HuH-7.5 (cell line): ENCODE data around the gene TBC1D3B.
"Not testable (repeated sequence)": the region's sequence is repeated elsewhere in the genome, so short reads cannot be mapped to it uniquely, and the experiment has no call there.

Experiments
- DNase-seq: peaks from one replicate; pipeline ENCODE4 v3.0.0; 2011; ENCODE audit warnings: low spot score

Gene TBC1D3B

DNA sequence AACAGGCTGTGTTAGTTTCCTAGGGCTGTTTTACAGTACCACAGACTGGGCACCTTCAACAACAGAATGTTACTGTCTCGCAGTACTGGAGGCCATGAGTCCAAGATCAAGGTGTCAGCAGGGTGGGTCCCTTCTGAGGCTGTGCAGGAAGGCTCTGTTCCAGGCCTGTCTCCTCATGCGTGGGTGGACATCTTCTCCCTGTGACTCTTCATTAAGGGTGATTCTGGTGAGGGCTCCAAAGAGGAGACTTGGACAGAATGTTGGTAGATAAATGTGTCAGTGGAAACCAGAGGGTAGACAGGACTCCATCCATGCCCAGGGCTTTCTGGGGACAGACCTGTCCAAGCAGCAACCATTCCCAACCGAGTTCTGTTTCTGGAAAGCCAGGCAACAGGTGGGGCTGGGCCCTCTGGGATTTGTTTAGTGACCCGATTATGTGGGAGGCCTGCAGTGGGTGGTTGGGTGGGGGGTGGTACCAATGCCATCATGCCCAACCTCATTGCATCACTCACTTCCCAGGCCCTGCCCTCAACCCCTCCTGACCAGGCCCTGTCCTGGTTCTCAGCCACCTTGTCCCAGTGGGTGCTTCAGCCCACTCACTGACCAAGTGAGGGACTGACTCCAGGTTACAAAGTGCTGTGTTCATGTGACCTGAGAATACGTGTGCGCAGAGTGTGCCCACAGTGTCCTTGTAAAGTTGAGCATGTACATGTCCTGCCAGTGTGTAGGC, 5.2 kb upstream of the TBC1D3B start:
- not testable (repeated sequence) for DNase-seq

GRCh38 chr17:36168836-36169235, 7.6 kb downstream of the TBC1D3B start:
- not testable (repeated sequence) for DNase-seq

GRCh38 chr17:36153895-36154610, 22.4 kb downstream of the TBC1D3B start:
- no peak for DNase-seq

DNA sequence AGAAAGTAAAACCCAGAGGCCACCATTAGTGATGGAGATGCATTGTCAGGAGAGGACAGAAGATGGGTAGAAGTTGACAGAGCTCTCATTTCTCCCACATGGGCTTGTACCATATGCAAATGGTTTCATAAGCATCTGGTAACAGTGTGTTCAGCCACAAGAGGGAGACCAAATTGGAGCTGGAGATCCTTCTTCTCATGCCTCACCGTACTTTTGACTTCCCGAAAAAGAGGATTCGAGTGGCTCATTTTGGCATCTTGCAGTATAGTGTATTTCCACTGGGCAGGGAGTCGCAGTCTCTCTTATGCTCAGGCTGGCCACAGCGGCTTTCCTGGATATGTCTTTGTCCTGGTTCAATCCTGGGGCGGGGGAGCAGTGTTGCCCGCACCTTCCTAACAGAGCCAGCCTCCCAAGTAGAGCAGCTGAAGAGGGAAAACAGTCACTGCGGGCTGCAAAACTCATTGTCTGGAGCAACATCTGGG, 23.8 kb downstream of the TBC1D3B start:
- DNase-seq = no peak

DNA sequence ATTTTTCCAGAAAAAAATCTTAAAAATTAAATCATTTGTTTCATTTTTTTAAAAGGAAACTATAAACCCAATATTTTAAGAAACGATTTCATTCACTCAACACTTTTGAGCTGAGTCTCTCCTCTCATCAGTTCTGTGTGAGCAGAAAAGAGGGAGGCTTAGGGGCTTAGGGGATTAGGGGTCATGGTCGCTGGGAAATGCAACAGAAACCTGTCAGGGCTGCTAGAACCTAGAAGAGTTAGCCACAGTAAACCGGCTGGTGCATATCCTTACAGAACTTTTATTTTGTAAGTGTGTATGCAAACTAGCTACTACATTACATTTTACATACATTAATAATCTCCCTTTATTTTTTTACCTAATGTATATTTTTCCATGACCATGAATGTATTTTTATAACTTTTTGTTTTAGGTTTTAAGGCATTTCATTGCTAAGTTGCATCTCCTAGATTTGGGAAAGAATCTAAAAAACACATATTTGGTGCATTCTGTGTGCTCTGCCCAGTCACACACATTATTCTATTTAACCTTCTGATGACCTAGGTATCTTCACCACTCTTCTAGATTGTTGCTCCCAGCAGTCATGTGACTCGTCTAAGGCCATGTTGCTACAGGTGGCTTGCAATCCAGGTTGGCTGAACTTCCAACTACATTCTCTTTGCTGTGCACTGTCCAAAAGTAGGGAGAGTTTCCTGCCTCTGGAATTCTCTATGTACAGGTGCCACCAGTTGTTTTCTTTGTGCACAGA, 24.4 kb downstream of the TBC1D3B start:
- no peak for DNase-seq

GRCh38 chr17:36149296-36149820, 27.1 kb downstream of the TBC1D3B start:
- no peak for DNase-seq

GRCh38 chr17:36148559-36149295, 27.7 kb downstream of the TBC1D3B start:
- DNase-seq = peak; percentile 49

DNA sequence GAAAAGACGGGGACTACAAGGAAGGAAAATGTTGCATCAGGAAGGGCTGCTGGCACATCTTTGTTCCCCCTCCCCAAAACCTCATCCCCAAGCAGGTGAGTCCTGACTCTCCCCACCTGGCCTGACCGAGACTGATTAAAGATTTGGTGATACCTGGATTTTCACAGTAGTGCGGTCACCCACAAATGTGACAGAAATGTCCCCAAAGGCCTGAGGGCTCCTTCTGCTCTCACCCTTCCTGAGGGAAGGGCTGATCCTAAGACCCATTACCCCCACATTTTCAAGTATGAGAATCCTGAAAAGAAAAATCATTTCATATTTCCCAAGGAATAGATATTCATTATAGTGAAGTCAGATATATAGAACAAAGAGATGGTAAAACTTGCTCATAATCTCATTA, 28.8 kb downstream of the TBC1D3B start:
- DNase-seq = no peak

- DNase-seq = no peak
These were observed 31.3 kb downstream of the TBC1D3B start for GRCh38 chr17:36144981-36145729.

- no peak for DNase-seq
These were observed 32.4 kb downstream of the TBC1D3B start for GRCh38 chr17:36144014-36144413.

GRCh38 chr17:36142806-36143205, 33.6 kb downstream of the TBC1D3B start:
- DNase-seq = no peak

GRCh38 chr17:36142235-36142634, 34.2 kb downstream of the TBC1D3B start:
- DNase-seq = no peak

- DNase-seq = no peak
These were observed 40.0 kb downstream of the TBC1D3B start for GRCh38 chr17:36136439-36136838.

DNA sequence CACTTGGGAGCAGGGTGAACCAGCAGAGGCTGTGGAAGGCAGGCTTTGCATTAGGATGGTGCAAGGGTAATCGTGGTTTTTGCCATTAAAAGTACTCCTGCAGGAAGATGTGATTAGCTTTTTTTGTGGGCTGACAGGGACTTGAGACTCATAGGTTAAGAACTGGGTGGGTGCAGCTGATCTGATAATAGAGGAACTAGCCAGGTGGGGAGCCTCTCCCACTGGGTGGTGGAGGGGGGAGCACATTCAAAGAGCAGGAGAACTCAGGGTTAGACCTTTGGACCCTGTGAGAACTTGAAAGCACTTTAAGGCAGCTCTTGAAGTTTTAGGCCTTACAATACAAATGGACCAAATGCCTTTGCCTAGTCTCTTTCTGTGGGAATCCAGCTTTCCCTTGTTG, 40.4 kb downstream of the TBC1D3B start:
- DNase-seq = no peak

DNA sequence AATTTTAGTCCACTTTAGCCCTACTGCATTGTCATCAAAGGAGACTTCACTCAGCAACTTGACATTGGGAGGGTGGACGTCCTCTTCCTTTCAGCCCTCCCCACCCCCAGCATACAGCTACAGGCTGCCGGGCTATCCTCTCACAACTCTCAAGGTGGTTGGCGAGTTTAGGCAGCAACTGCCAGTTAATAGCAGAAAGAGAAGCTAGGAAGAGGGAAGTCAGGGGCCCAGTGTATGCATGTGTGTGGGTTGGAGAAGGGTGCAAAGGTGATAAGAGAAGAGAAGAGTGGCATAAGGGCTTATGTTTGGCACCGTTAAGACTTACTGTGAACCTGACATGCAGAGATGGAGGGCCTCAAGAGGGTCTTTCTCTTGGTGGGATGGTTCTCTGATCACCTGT, 41.0 kb downstream of the TBC1D3B start:
- DNase-seq = no peak

DNA sequence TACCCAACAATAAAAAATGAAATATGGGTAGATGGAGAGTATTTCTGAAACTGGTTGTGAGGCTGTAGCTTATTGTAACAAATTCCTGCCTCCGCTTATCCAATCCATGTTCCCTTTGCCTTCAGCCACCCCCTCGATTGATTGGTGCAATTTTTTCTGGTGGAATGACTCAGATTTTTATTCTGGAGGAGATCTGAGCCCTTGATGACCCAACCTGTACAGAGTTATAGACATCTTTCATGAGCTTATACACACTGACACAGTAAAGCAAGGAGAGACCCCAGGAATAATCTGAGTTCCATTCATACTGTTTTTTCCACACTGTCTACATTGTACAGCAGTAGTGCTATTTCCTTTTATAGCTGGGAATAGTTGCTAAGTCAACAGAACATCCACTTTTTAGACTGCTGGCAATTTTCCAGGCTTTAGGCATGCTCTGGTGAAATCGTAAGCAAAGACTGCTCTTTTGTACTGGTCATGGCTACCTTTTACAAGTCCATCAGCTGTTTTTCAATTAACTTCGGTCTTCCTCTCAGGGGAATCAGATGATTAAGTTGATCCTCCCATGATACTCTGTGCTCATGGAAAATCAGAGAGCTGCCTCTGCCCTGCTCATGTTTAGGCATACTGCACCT, 42.7 kb downstream of the TBC1D3B start:
- peak; percentile 16 for DNase-seq

GRCh38 chr17:36132421-36132831, 44.0 kb downstream of the TBC1D3B start:
- no peak for DNase-seq

DNA sequence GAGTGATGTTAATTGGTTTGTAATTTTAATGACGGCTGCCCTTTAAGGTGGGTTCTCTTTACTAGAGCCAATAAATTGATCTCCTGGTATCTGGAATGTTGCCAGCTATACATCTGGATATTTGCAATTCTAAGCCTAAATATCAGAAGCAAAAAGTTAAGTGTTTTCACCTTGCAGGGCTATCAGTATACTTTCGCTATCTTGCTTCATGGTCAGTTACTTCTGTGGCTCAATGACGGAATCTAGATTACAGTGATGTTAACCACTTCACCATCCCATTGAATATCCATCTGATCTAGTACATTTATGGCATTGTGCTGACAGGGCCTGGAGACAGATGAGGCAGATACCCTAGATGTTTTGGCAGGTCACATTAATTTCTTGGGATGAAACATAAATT, 44.5 kb downstream of the TBC1D3B start:
- DNase-seq = no peak

DNA sequence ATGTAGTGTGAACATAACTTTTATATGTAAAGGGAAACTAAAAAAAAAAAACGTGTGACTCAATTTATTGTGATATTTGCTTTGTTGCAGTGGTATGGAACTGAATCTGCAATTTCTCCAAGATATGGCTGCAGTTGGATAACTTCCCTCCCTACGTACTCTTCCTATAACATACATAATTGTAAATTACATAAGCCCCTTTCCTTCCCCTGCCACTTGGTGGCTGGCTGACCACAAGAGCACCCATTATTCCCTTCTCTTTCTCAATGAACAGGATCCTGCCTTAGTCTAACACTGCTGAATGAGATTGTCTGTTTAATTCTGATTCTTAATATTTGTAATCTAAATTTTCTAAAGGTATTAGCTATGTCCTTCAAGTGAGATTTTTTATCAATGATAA, 45.0 kb downstream of the TBC1D3B start:
- no peak for DNase-seq

DNA sequence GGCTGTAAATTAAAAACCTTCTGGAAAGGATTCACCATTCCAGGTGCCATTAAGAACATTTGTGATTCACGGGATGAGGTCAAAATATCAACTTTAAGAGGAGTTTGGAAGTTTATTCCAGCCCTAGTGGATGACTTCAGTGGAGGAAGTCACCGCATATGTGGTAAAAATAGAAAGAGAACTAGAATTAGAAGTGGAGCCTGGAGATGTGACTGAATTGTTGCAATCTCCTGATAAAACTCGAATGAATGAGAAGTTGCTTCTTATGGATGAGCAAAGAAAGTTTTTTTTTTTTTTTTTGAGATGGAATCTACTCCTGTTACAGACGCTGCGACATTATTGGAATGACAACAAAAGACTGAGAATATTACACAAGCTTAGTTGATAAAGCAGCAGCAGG, 46.1 kb downstream of the TBC1D3B start:
- DNase-seq = no peak

DNA sequence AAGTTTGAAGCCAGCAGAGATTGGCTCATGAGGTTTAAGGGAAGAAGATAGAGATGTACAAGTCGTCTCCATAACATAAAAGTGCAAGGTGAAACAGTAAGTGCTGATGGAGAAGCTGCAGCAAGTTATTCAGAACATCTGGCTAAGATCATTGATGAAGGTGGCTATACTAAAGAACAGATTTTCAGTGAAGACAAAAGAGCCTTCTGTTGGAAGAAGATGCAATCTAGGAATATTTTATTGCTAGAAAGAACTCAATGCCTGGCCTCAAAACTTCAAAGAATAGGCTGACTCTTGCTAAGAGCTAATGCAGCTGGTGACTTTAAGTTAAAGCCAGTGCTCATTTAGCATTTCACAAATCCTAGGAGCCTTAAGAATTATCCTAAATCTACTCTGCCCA, 46.8 kb downstream of the TBC1D3B start:
- no peak for DNase-seq
